ENCODE data around the gene ZNF423.

The ZNF423 gene

DNA sequence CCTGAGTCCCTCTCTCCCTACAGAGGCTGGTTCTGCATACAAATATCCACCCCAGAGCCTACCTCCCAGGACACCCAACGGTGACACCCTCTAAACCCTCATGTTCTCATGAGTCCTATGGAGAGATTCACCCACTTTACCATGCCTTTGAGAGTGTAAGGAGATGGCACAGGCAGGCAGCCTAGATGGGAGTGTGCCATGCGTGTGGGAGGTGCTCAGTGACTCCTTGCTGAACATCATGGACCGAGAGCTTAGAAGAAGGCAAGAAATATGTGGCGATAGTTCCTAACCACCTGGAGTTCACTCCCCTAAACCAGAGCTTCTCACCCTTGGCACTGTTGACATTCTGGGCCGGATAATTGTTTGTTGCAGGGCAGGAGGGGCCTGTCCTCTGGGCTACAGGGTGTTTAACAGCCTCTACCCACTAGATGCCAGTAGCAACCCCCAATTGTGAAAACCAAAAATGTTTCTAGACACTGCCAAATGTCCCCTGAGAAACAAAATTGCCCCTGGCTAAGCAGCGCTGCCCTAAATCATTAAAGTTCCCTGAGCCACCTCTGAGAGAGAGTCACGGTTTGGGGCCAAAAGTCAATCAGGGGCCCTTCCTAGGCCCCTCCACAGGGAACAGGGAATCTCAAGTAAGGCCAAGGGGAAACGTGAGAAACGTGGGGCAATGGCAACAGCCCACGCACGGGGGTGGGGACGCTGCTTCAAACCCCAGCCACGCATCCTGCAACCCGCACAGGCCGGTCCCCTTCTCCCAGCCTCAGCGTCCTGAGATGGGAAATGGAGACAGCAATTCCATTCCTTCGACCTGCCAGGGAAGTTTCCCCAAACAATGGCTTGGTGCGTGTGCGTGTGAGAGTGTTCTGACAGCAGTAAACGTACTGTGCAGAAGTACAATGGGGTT, 415.5 kb downstream of the ZNF423 start:
- DNase-seq = no peak

- no peak for DNase-seq
Measured at GRCh38 chr16:49439676-49440075, 416.2 kb downstream of the ZNF423 start.

GRCh38 chr16:49439050-49439449, 416.9 kb downstream of the ZNF423 start:
- DNase-seq = no peak

Measured in activated CD4-positive, alpha-beta T cell treated with anti-CD3 and anti-CD28 coated beads, Interleukin-2, amount 50 U/mL, for 16 hours (primary cell).